ENCODE measurements around the gene RPSA. TPM values are rescaled to one million over a fixed set of nuclear protein-coding genes. Genes with fewer than 3 reads are reported as not detected.

RPSA gene
- total and polyA plus RNA-seq, 2 experiments from 2014 or later: 406 to 1,590 TPM

DNA sequence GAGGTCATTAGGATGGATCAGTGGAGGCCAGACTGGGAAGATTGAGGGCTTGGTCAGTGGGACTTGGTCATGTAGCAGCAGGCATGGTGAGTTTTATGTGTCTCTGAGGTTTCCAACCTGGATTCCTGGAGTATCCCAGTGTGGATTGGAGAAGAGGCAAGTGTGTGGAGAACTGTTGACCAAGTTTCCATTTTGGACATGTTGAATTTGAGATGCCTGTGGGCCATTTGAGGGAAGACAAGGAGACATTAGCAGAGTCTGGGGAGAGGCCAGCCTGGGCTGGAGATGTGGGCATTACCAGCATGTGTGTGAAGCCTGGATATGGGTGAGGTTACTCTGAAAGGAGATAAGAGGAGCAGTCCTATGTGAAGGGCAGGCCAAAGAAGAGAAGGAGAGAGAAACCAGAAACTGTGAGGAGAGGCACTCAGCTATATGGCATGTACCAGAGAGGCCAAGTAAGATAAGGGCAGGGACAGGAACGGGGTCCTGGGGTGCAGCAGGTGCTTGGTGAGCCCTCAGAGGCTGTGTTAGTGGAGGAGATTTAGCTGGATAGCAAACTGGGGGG lies 19.0 kb upstream of the RPSA start:
- Histone ChIP-seq H3K36me3 (ENCODE audit: low read depth) (peaks cover 3% of the 10 kb centered on the region; the same call in 1 of the 2 replicates), H3K27me3 (replicated peaks; ENCODE audit: insufficient read depth) (no peaks in the 10 kb centered on the region), H3K79me2 (ENCODE audit: insufficient read depth) (peaks cover 77% of the 10 kb centered on the region), H3K4me2 (ENCODE audit: unreplicated experiment) (no peak overlapping the region), H3K9me2 (ENCODE audit: insufficient read depth) (no peaks in the 10 kb centered on the region), H3F3A (ENCODE audit: insufficient read depth) (no peaks in the 10 kb centered on the region), H3K9ac (no peak overlapping the region), H3K9me3 (ENCODE audit: low read depth) (no peaks in the 10 kb centered on the region), H3K27ac (no peak overlapping the region), H3K4me3 (no peak overlapping the region), H4K20me1 (ENCODE audit: insufficient read depth) (no peaks in the 10 kb centered on the region), H2AFZ (no peak overlapping the region), H3K4me1 (ENCODE audit: insufficient read depth) (peaks cover 14% of the 10 kb centered on the region)
- in situ Hi-C loops (cut with MboI): no loop called here
- DNase-seq: no peak
- TF ChIP-seq EZH2 (IDR thresholded peaks at IDR 0.05; ENCODE audit: insufficient read depth, poor library complexity, severe bottlenecking): no peak
- TF ChIP-seq EZH2phosphoT487 (IDR thresholded peaks at IDR 0.05; ENCODE audit: insufficient read depth, low read depth): no peak
- 100% methylated on average over 1 of the region's 1 CpG for WGBS, 2 experiments (ENCODE audit: low coverage in 1 of 2, low lambda C conversion rate in 2 of 2, missing lambda C conversion rate in 2 of 2)

DNA sequence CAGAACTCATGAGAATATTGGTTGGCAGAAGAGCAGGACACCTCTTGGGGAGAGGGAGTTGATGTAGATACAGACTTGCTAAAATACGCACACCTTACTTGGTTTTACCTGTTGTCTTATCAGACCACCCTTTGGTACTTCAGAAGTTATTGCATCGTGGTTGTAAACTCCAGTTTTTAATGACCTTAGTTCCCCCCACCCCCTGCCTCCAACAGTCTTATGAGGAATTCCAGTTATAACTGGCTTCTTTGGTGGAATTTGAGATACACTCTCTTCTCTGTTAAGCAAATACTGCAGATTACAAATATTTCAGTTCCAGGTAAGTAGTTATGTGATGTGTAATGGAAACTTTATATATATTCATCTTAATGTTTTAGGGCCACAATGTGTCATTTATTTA lies 18.4 kb upstream of the RPSA start:
- Histone ChIP-seq H3K4me3 (no peak overlapping the region), H3K9me3 (ENCODE audit: low read depth) (no peaks in the 10 kb centered on the region), H3K36me3 (ENCODE audit: low read depth) (peaks cover 6% of the 10 kb centered on the region; the same call in 1 of the 2 replicates), H3K27me3 (replicated peaks; ENCODE audit: insufficient read depth) (no peaks in the 10 kb centered on the region), H2AFZ (no peak overlapping the region), H3F3A (ENCODE audit: insufficient read depth) (no peaks in the 10 kb centered on the region), H3K4me1 (ENCODE audit: insufficient read depth) (peaks cover 9% of the 10 kb centered on the region), H3K27ac (no peak overlapping the region), H3K79me2 (ENCODE audit: insufficient read depth) (peaks cover 77% of the 10 kb centered on the region), H3K4me2 (ENCODE audit: unreplicated experiment) (no peak overlapping the region), H3K9ac (no peak overlapping the region), H4K20me1 (ENCODE audit: insufficient read depth) (no peaks in the 10 kb centered on the region), H3K9me2 (ENCODE audit: insufficient read depth) (no peaks in the 10 kb centered on the region)
- 65 to 82% methylated on average over 2 of the region's 2 CpGs for WGBS, 2 experiments (ENCODE audit: low coverage in 1 of 2, low lambda C conversion rate in 2 of 2, missing lambda C conversion rate in 2 of 2)
- in situ Hi-C loops (cut with MboI): no loop called here
- no peak for DNase-seq
- TF ChIP-seq EZH2phosphoT487 (IDR thresholded peaks at IDR 0.05; ENCODE audit: insufficient read depth, low read depth): no peak
- TF ChIP-seq EZH2 (IDR thresholded peaks at IDR 0.05; ENCODE audit: insufficient read depth, poor library complexity, severe bottlenecking): no peak

DNA sequence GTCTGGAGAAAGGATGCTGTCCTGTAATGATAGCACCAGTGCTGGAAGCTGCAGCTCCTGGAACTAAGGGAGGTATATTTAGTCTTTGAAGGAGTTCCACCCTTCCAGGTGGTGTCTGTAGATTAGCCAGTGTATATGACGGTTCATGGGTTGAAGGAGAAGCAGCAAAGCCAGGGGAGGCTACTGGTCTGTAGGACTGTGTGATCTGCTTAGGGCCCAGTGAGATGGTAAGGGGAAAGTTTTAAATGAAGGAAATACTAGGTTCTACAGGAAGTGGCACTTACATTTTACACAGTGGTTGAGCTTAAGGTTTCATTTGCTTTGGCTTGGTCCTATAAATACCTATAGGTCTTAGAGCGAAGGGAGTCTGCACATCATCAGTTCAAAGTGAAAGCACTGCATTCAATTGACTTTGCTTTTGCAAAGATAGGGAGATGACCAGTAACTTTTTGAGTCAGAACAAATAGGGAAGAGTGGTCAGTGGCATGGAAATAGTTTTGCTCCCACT lies 17.7 kb upstream of the RPSA start:
- in situ Hi-C loops (cut with MboI): no loop called here
- H3K79me2 ChIP-seq (ENCODE audit: insufficient read depth): peaks cover 77% of the 10 kb centered on the region

DNA sequence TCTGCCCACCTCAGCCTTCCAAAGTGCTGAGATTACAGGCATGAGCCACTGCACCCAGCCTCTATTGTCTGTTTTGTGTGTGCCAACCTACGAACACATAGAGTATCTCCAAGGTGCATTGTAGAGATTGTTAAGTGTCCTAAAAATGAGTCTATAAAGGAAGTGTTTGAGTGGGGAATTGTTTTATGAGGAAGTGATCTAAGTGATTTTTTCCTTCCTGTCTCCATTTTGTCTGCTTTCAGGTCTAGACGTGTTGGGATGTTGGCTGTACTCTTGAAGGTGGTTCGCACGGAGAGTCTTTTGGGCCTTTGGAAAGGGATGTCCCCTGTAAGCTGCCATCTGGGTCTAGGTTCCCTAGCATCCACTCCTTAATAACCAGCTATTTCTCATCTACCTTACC lies 16.3 kb upstream of the RPSA start:
- Histone ChIP-seq H3K9me3 (ENCODE audit: low read depth) (no peaks in the 10 kb centered on the region), H3F3A (ENCODE audit: insufficient read depth) (no peaks in the 10 kb centered on the region), H3K27me3 (replicated peaks; ENCODE audit: insufficient read depth) (no peaks in the 10 kb centered on the region), H3K9me2 (ENCODE audit: insufficient read depth) (no peaks in the 10 kb centered on the region), H3K4me3 (no peak overlapping the region), H3K36me3 (ENCODE audit: low read depth) (peaks cover 18% of the 10 kb centered on the region; the same call in 1 of the 2 replicates), H3K4me1 (ENCODE audit: insufficient read depth) (peaks cover 1% of the 10 kb centered on the region; the same call in 1 of the 2 replicates), H3K9ac (no peak overlapping the region), H3K79me2 (ENCODE audit: insufficient read depth) (peaks cover 67% of the 10 kb centered on the region), H4K20me1 (ENCODE audit: insufficient read depth) (no peaks in the 10 kb centered on the region), H2AFZ (no peak overlapping the region), H3K4me2 (ENCODE audit: unreplicated experiment) (no peak overlapping the region), H3K27ac (no peak overlapping the region)
- in situ Hi-C loops (cut with MboI): no loop called here
- DNase-seq: no peak
- 91 to 95% methylated on average over 4 of the region's 4 CpGs for WGBS, 2 experiments (ENCODE audit: low coverage in 1 of 2, low lambda C conversion rate in 2 of 2, missing lambda C conversion rate in 2 of 2)
- TF ChIP-seq EZH2 (IDR thresholded peaks at IDR 0.05; ENCODE audit: insufficient read depth, poor library complexity, severe bottlenecking): no peak
- TF ChIP-seq EZH2phosphoT487 (IDR thresholded peaks at IDR 0.05; ENCODE audit: insufficient read depth, low read depth): no peak

More for the DNA sequence above, 17.7 kb upstream of the RPSA start:
- Histone ChIP-seq H2AFZ (no peak overlapping the region), H3K9me2 (ENCODE audit: insufficient read depth) (no peaks in the 10 kb centered on the region), H3K4me3 (no peak overlapping the region), H3K27me3 (replicated peaks; ENCODE audit: insufficient read depth) (no peaks in the 10 kb centered on the region), H3K4me2 (ENCODE audit: unreplicated experiment) (no peak overlapping the region), H3F3A (ENCODE audit: insufficient read depth) (no peaks in the 10 kb centered on the region), H3K27ac (no peak overlapping the region), H3K36me3 (ENCODE audit: low read depth) (peaks cover 8% of the 10 kb centered on the region; the same call in 1 of the 2 replicates), H4K20me1 (ENCODE audit: insufficient read depth) (no peaks in the 10 kb centered on the region), H3K9ac (no peak overlapping the region), H3K4me1 (ENCODE audit: insufficient read depth) (peaks cover 9% of the 10 kb centered on the region), H3K9me3 (ENCODE audit: low read depth) (no peaks in the 10 kb centered on the region)
- no peak for TF ChIP-seq EZH2phosphoT487 (IDR thresholded peaks at IDR 0.05; ENCODE audit: insufficient read depth, low read depth)
- no peak for TF ChIP-seq EZH2 (IDR thresholded peaks at IDR 0.05; ENCODE audit: insufficient read depth, poor library complexity, severe bottlenecking)
- 93 to 96% methylated on average over 2 of the region's 2 CpGs for WGBS, 2 experiments (ENCODE audit: low coverage in 1 of 2, low lambda C conversion rate in 2 of 2, missing lambda C conversion rate in 2 of 2)
- no peak for DNase-seq
